ENCODE results near the gene PNISR. TPM values are rescaled to one million over a fixed set of nuclear protein-coding genes. Genes with fewer than 3 reads are reported as not detected.
A peak's percentile ranks its signal among the peaks of the same experiment; 100 is the strongest.
"Not testable (repeated sequence)": the region's sequence is repeated elsewhere in the genome, so short reads cannot be mapped to it uniquely, and the experiment has no call there.

Gene PNISR
- total RNA-seq, 1 experiment from 2014 or later = 69.5 TPM

GRCh38 chr6:99471638-99472037 is 46.5 kb upstream of the PNISR start:
- Mint-ChIP-seq H3K4me1 (ENCODE audit: low read depth, unreplicated experiment) (no peaks in the 10 kb centered on the region), H3K9me3 (ENCODE audit: unreplicated experiment) (no peaks in the 10 kb centered on the region), H3K27me3 (ENCODE audit: insufficient read depth, unreplicated experiment) (no peaks in the 10 kb centered on the region), H3K27ac (ENCODE audit: unreplicated experiment) (no peak overlapping the region), H3K4me3 (ENCODE audit: unreplicated experiment) (no peak overlapping the region), H3K36me3 (ENCODE audit: insufficient read depth, unreplicated experiment) (peaks cover 9% of the 10 kb centered on the region)
- no peak overlapping the region for H3K4me3 ChIP-seq (ENCODE audit: low read depth, low read length)
- ChIA-PET POLR2A (no interaction called here), CTCF (no interaction called here)
- TF ChIP-seq CTCF (IDR thresholded peaks at IDR 0.05; ENCODE audit: insufficient read depth in 1 of 2, low read depth in 1 of 2, low read length in 1 of 2, severe bottlenecking in 1 of 2, unreplicated experiment in 1 of 2) = no peak
- intact Hi-C loops (cut with micrococcal nuclease; ENCODE audit: unreplicated experiment) = no loop called here
- DNase-seq = no peak
- H3K9me3 ChIP-seq = no peaks in the 10 kb centered on the region
- BruUV-seq (replicated peaks) = no TSS peak
- no peaks in the 10 kb centered on the region for H3K36me3 ChIP-seq (ENCODE audit: control insufficient read depth, insufficient read depth, low read length)
- no peaks in the 10 kb centered on the region for H3K27me3 ChIP-seq (replicated peaks; ENCODE audit: control insufficient read depth, insufficient read depth, low read length)
- no peaks in the 10 kb centered on the region for H3K4me1 ChIP-seq

- no peaks in the 10 kb centered on the region for H3K27me3 ChIP-seq (replicated peaks; ENCODE audit: control insufficient read depth, insufficient read depth, low read length)
- H3K9me3 ChIP-seq = no peaks in the 10 kb centered on the region
- Mint-ChIP-seq H3K36me3 (ENCODE audit: insufficient read depth, unreplicated experiment) (peaks cover 16% of the 10 kb centered on the region), H3K27me3 (ENCODE audit: insufficient read depth, unreplicated experiment) (no peaks in the 10 kb centered on the region), H3K4me1 (ENCODE audit: low read depth, unreplicated experiment) (no peaks in the 10 kb centered on the region), H3K27ac (ENCODE audit: unreplicated experiment) (no peak overlapping the region), H3K4me3 (ENCODE audit: unreplicated experiment) (no peak overlapping the region), H3K9me3 (ENCODE audit: unreplicated experiment) (no peaks in the 10 kb centered on the region)
- no TSS peak for BruUV-seq (replicated peaks)
- no peaks in the 10 kb centered on the region for H3K36me3 ChIP-seq (ENCODE audit: control insufficient read depth, insufficient read depth, low read length)
- H3K4me1 ChIP-seq = no peaks in the 10 kb centered on the region
- no peak overlapping the region for H3K4me3 ChIP-seq (ENCODE audit: low read depth, low read length)
- ChIA-PET POLR2A (no interaction called here), CTCF (interaction anchor here (0.7 kb wide), 2 partner anchors 278 to 401 kb away, joined by 4 read pairs; no protein-coding TSS in a partner anchor)
- TF ChIP-seq CTCF (IDR thresholded peaks at IDR 0.05; ENCODE audit: insufficient read depth in 1 of 2, low read depth in 1 of 2, low read length in 1 of 2, severe bottlenecking in 1 of 2, unreplicated experiment in 1 of 2) = peak; percentile 60 to 61
- no peak for DNase-seq
- intact Hi-C loops (cut with micrococcal nuclease; ENCODE audit: unreplicated experiment) = loop anchor here (1.0 to 5.0 kb wide), 4 partner anchors 121 to 355 kb away; no protein-coding TSS in a partner anchor
Measured at GRCh38 chr6:99467509-99468106, 42.5 kb upstream of the PNISR start.

GRCh38 chr6:99459133-99459532 is 34.0 kb upstream of the PNISR start:
- H3K9me3 Mint-ChIP-seq (ENCODE audit: unreplicated experiment); H3K27ac Mint-ChIP-seq (ENCODE audit: unreplicated experiment); BruUV-seq (replicated peaks); POLR2A ChIA-PET; intact Hi-C loops (cut with micrococcal nuclease; ENCODE audit: unreplicated experiment); H3K4me1 Mint-ChIP-seq (ENCODE audit: low read depth, unreplicated experiment); CTCF ChIA-PET; H3K4me3 ChIP-seq (ENCODE audit: low read depth, low read length); H3K27me3 ChIP-seq (replicated peaks; ENCODE audit: control insufficient read depth, insufficient read depth, low read length); H3K9me3 ChIP-seq; H3K36me3 ChIP-seq (ENCODE audit: control insufficient read depth, insufficient read depth, low read length); H3K4me1 ChIP-seq; H3K4me3 Mint-ChIP-seq (ENCODE audit: unreplicated experiment); H3K27me3 Mint-ChIP-seq (ENCODE audit: insufficient read depth, unreplicated experiment); DNase-seq: not testable (repeated sequence)
- peaks cover 14% of the 10 kb centered on the region for H3K36me3 Mint-ChIP-seq (ENCODE audit: insufficient read depth, unreplicated experiment)

All from Caco-2 (cell line).